Mesothelial cell of epicardium (in vitro differentiated cells): Measurements from ENCODE around the gene RBM10. TPM values are rescaled to one million over a fixed set of nuclear protein-coding genes. Genes with fewer than 3 reads are reported as not detected.

ENCODE experiments used
- DNase-seq, 2 experiments: peaks; one replicate each; pipeline ENCODE4 v3.0.0; 2021; ENCODE audit warnings: low spot score in 2 of 2; ENCODE audit not compliant: unreplicated experiment in 2 of 2
- H3K27ac Mint-ChIP-seq: 2 replicates; pipeline ENCODE4 v1.8.0; 2021; ENCODE audit warnings: mixed read lengths
- H3K27me3 Mint-ChIP-seq: 2 replicates; pipeline ENCODE4 v1.8.0; 2021; ENCODE audit warnings: low read depth, mixed read lengths
- H3K36me3 Mint-ChIP-seq: 2 replicates; pipeline ENCODE4 v1.8.0; 2021; ENCODE audit warnings: mixed read lengths
- H3K4me1 Mint-ChIP-seq: 2 replicates; pipeline ENCODE4 v1.8.0; 2021; ENCODE audit warnings: mixed read lengths
- H3K4me3 Mint-ChIP-seq: 2 replicates; pipeline ENCODE4 v1.8.0; 2021; ENCODE audit warnings: mild to moderate bottlenecking, moderate library complexity, mixed read lengths
- H3K9me3 Mint-ChIP-seq: 2 replicates; pipeline ENCODE4 v1.8.0; 2021; ENCODE audit warnings: mixed read lengths
- total RNA-seq: library from RNA; stranded (reverse); gene quantifications from 3 replicates; pipeline ENCODE4 v1.2.1, GENCODE V29; 2021
- TF ChIP-seq, protein P1 (sequence below): fragments of 200-600 bp; sonication (generic); IDR thresholded peaks from one replicate; pipeline ENCODE4 v1.5.0; 2021; ENCODE audit warnings: antibody characterized with exemption; ENCODE audit not compliant: unreplicated experiment

The RBM10 gene
- total RNA-seq, 1 donor from 2014 or later: 58.7 TPM

DNA sequence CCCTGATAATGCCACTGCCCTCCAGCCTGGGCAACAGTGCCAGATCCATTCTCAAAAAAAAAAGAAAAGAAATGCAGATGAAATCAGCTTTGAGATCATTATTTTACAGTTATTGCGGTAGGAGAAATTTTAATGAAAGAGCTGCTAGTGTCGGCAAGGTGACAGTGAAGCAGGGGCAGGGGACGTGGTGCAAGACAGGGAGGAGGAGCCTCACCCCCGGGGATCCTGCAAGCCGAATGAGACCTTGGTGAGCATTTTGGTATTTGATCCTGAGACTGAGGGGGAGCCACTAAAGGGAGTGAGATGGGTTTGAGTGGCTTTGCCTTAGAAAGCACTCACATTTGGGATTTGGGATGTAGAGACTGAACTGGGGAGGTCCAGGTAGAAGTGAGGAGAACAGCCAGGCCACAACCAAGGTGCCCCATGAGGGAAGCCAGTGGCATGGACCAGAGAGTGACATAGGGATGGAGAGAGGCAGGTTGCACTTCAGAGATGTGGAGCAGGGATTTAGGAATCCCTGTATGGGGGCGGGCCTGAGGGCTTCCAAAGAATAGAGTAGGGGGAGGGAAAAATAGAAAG is 23.6 kb downstream of the RBM10 start:
- peaks cover 17% of the 10 kb centered on the region for H3K36me3 Mint-ChIP-seq
- TF ChIP-seq, protein P1, sequence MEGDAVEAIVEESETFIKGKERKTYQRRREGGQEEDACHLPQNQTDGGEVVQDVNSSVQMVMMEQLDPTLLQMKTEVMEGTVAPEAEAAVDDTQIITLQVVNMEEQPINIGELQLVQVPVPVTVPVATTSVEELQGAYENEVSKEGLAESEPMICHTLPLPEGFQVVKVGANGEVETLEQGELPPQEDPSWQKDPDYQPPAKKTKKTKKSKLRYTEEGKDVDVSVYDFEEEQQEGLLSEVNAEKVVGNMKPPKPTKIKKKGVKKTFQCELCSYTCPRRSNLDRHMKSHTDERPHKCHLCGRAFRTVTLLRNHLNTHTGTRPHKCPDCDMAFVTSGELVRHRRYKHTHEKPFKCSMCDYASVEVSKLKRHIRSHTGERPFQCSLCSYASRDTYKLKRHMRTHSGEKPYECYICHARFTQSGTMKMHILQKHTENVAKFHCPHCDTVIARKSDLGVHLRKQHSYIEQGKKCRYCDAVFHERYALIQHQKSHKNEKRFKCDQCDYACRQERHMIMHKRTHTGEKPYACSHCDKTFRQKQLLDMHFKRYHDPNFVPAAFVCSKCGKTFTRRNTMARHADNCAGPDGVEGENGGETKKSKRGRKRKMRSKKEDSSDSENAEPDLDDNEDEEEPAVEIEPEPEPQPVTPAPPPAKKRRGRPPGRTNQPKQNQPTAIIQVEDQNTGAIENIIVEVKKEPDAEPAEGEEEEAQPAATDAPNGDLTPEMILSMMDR: no peak
- no peaks in the 10 kb centered on the region for H3K4me1 Mint-ChIP-seq
- H3K27me3 Mint-ChIP-seq: no peaks in the 10 kb centered on the region
- H3K4me3 Mint-ChIP-seq: no peak overlapping the region
- peaks cover 21% of the 10 kb centered on the region for H3K9me3 Mint-ChIP-seq
- H3K27ac Mint-ChIP-seq: no peak overlapping the region
- no peak for DNase-seq

DNA sequence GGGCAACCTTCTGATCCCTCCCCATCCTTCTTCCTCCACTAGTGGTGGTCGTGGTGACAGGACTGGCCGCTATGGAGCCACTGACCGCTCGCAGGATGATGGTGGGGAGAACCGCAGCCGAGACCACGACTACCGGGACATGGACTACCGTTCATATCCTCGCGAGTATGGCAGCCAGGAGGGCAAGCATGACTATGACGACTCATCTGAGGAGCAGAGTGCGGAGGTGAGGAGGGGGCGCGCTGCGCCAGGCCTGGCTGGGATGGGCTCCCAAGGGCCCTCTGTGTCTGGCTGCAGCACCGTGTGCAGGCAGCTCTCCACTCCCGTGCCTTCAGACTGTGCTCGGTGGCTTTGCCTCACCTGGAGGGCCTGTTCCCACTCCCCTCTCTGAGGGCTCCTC is 24.3 kb downstream of the RBM10 start:
- DNase-seq: no peak
- peaks cover 20% of the 10 kb centered on the region for H3K9me3 Mint-ChIP-seq

DNA sequence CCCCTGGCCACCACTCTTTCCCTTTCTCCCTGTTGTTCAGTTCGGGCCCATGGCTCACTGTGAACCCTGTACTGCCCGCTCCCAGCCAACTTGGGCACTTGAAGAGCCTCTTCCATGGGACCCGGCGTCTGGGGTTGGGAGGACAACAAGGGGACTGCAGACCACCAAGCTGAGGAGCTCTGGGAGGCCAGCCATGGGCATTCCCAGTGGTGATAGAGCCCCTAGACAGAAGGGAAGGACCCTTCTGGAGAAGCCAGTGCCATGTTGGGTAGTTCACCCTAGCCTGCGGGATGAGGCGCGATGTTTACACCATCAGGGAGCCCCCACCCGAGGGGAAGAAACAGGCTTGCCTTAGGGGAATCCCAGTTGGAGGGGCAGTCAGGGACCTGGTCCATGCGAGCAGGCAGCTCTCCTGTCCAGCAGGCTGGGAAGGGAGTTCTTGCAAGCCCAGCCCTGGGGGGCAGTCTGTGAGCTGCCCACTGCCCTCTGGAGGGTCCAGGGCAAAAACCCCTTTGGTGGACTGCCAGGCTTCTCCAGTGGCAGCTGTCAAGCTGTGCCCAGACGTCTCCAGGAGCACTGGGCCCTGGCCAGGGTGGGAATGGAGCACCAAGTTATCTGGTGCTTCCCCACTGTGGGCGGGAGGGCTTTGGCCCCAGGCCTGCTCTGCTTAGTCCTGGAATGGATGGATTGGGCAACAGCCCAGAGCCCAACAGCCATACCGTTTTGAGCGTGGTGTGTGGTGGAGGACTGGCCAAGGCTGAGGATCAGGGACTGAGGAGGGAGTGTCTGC is 24.9 kb downstream of the RBM10 start:
- TF ChIP-seq, protein P1: no peak
- peaks cover 11% of the 10 kb centered on the region for H3K36me3 Mint-ChIP-seq
- no peak overlapping the region for H3K4me3 Mint-ChIP-seq
- no peak overlapping the region for H3K27ac Mint-ChIP-seq
- peaks cover 13% of the 10 kb centered on the region for H3K9me3 Mint-ChIP-seq
- DNase-seq: no peak
- no peaks in the 10 kb centered on the region for H3K4me1 Mint-ChIP-seq
- H3K27me3 Mint-ChIP-seq: no peaks in the 10 kb centered on the region

More for the DNA sequence above, 24.3 kb downstream of the RBM10 start:
- Mint-ChIP-seq H3K36me3 (peaks cover 17% of the 10 kb centered on the region), H3K4me1 (no peaks in the 10 kb centered on the region), H3K27me3 (no peaks in the 10 kb centered on the region), H3K27ac (no peak overlapping the region), H3K4me3 (no peak overlapping the region)
- TF ChIP-seq, protein P1: no peak

DNA sequence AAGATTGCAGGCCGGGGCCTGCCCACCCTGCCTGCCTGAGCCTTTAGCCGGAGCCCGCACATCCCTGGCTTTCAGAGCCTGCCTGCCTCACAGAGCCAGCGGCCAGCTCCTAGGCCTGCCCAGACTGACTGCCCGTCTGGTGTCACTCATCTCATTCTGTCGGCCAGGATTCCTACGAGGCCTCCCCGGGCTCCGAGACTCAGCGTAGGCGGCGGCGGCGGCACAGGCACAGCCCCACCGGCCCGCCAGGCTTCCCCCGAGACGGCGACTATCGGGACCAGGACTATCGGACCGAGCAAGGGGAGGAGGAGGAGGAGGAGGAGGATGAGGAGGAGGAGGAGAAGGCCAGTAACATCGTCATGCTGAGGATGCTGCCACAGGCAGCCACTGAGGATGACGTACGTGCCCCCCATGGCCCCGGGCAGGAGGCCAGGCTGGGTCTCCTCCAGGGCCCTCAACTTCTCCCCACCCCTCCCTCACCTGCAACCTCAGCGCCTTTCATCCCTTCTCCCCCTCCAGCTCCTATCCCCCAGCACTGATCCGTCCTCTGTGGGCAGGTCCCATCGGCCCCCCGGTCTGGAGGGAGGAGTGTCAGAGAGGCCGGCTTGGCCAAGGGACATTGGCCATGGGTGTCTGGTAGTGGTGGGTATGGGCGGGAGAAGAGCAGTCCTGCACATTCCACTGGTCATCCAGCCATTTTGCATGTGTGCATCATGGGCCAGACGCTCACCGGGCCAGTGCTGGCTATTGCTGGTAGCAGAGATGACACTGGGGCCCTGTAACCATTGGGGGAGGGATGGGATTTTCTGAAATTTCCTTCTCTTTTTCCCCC is 26.1 kb downstream of the RBM10 start:
- TF ChIP-seq, protein P1: no peak
- no peak for DNase-seq
- H3K9me3 Mint-ChIP-seq: peaks cover 12% of the 10 kb centered on the region
- H3K4me1 Mint-ChIP-seq: no peaks in the 10 kb centered on the region
- no peak overlapping the region for H3K4me3 Mint-ChIP-seq
- peaks cover 9% of the 10 kb centered on the region for H3K36me3 Mint-ChIP-seq
- H3K27ac Mint-ChIP-seq: no peak overlapping the region
- no peaks in the 10 kb centered on the region for H3K27me3 Mint-ChIP-seq

DNA sequence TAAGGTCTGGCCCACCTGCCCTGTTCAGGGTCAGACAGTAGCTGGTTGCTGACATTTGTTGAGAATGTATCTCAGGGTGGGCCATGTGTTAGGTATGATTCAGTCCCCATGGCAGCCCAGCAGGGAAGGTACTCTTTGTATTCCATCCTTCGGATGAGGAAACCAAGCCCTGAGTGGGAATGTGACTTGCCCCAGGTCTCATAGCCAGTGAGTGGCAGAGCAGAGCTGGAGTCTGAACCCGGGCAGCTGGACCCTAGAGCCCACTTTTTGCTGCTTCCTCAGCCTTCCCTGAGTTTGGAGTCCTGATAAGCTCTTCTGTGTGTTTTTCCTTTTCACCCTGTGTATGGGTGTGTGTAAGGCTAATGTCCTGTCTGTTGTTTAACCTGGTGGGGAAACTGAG is 27.0 kb downstream of the RBM10 start:
- Mint-ChIP-seq H3K9me3 (peaks cover 12% of the 10 kb centered on the region), H3K4me3 (no peak overlapping the region), H3K27ac (no peak overlapping the region), H3K27me3 (no peaks in the 10 kb centered on the region), H3K4me1 (no peaks in the 10 kb centered on the region), H3K36me3 (peaks cover 13% of the 10 kb centered on the region)
- TF ChIP-seq, protein P1: no peak
- no peak for DNase-seq
